SK-N-SH (cell line): ENCODE data around the gene PBXIP1. TPM values are rescaled to one million over a fixed set of nuclear protein-coding genes. Genes with fewer than 3 reads are reported as not detected.

Source experiments
- CTCF ChIA-PET: fragments of 300-600, 350-600 bp; formaldehyde crosslinking; extraction: SDS; loops from one replicate; lab custom pipeline; 2021; lab: Yijun Ruan, JAX
- POLR2A ChIA-PET: fragments of 350-600 bp; sonication (Branson Sonifier 250); formaldehyde crosslinking; extraction: SDS; loops from one replicate; lab custom pipeline; 2020; ENCODE audit warnings: antibody characterized with exemption, inconsistent platforms; lab: Yijun Ruan, JAX
- DNase-seq: peaks from one replicate; pipeline ENCODE4 v3.0.0; 2012
- H2AFZ ChIP-seq: fragments of 200-600 bp; sonication (generic); 2 replicates; pipeline ENCODE4 v1.8.1; 2016; ENCODE audit warnings: antibody characterized with exemption, mild to moderate bottlenecking, low read depth
- H3F3A ChIP-seq: fragments of 200-600 bp; sonication (generic); replicated peaks from 2 replicates; pipeline ENCODE3; 2016; ENCODE audit warnings: antibody characterized with exemption, mild to moderate bottlenecking; ENCODE audit not compliant: insufficient read depth
- H3K27ac ChIP-seq, 2 experiments: fragments of 200-500 bp in 1 of 2; fragments of 200-600 bp in 1 of 2; sonication (Bioruptor generic) in 1 of 2; sonication (generic), shearing (Covaris generic) in 1 of 2; 2 replicates each; pipeline versions ENCODE4 v1.5.1 to v1.6.1; 2014 to 2016; ENCODE audit warnings: low read depth in 2 of 2, inconsistent platforms in 1 of 2, low read length in 1 of 2, mild to moderate bottlenecking in 1 of 2, mixed read lengths in 1 of 2
- H3K27me3 ChIP-seq: fragments of 200-600 bp; sonication (generic), shearing (Covaris generic); 2 replicates; pipeline ENCODE4 v1.6.1; 2016; ENCODE audit warnings: mixed run types; ENCODE audit not compliant: insufficient read depth
- H3K36me3 ChIP-seq, 2 experiments: fragments of 200-500 bp in 1 of 2; fragments of 200-600 bp in 1 of 2; sonication (Bioruptor generic) in 1 of 2; sonication (generic) in 1 of 2; replicated peaks in 1 of 2; 2 replicates each; pipeline versions ENCODE3 to v1.5.1; 2014 to 2016; ENCODE audit warnings: low read length in 1 of 2, mild to moderate bottlenecking in 1 of 2; ENCODE audit not compliant: insufficient read depth in 2 of 2, control insufficient read depth in 1 of 2
- H3K4me1 ChIP-seq, 2 experiments: fragments of 200-500 bp in 1 of 2; fragments of 200-600 bp in 1 of 2; sonication (Bioruptor generic) in 1 of 2; sonication (generic), shearing (Covaris generic) in 1 of 2; 2 replicates each; pipeline versions ENCODE4 v1.5.1 to v1.6.1; 2014 to 2016; ENCODE audit warnings: low read depth in 1 of 2, low read length in 1 of 2, mixed run types in 1 of 2; ENCODE audit not compliant: insufficient read depth in 2 of 2, control insufficient read depth in 1 of 2
- H3K4me2 ChIP-seq: fragments of 200-600 bp; sonication (generic), shearing (Covaris generic); 2 replicates; pipeline ENCODE4 v1.6.1; 2017; ENCODE audit warnings: mixed run types
- H3K4me3 ChIP-seq, 2 experiments: fragments of 200-500 bp in 1 of 2; fragments of 200-600 bp in 1 of 2; sonication (Bioruptor generic) in 1 of 2; sonication (generic), shearing (Covaris generic) in 1 of 2; 2 replicates each; pipeline versions ENCODE4 v1.5.1 to v1.8.1; 2014 to 2016; ENCODE audit warnings: low read depth in 2 of 2, inconsistent platforms in 1 of 2, low read length in 1 of 2, mild to moderate bottlenecking in 1 of 2, mixed read lengths in 1 of 2, moderate library complexity in 1 of 2
- H3K79me2 ChIP-seq: fragments of 200-600 bp; sonication (generic); 2 replicates; pipeline ENCODE4 v1.8.1; 2017; ENCODE audit warnings: mild to moderate bottlenecking; ENCODE audit not compliant: insufficient read depth
- H3K9ac ChIP-seq: fragments of 200-600 bp; sonication (generic); 2 replicates; pipeline ENCODE4 v1.6.1; 2017; ENCODE audit warnings: mixed run types
- H3K9me2 ChIP-seq: fragments of 200-600 bp; sonication (generic); 2 replicates; pipeline ENCODE4 v1.6.1; 2017; ENCODE audit warnings: mixed run types
- H3K9me3 ChIP-seq: fragments of 200-600 bp; sonication (generic); 2 replicates; pipeline ENCODE4 v1.6.1; 2017; ENCODE audit warnings: mixed run types, mild to moderate bottlenecking, moderate library complexity
- H4K20me1 ChIP-seq: fragments of 200-600 bp; sonication (generic); 2 replicates; pipeline ENCODE4 v1.6.1; 2017; ENCODE audit warnings: mild to moderate bottlenecking, mixed run types; ENCODE audit not compliant: insufficient read depth
- CHD2 ChIP-seq: fragments of 150-350 bp; IDR thresholded peaks from 2 replicates; pipeline ENCODE4 v1.6.1; 2018; ENCODE audit warnings: low read length; ENCODE audit not compliant: partially characterized antibody
- EP300 ChIP-seq, 2 experiments: IDR thresholded peaks; 2 replicates each; pipeline versions ENCODE4 v1.4.0 to v1.6.1; 2012; ENCODE audit warnings: borderline replicate concordance in 1 of 2, low read depth in 1 of 2, low read length in 1 of 2
- EZH2phosphoT487 ChIP-seq: fragments of 200-600 bp; sonication (generic); IDR thresholded peaks from 2 replicates; pipeline ENCODE4 v1.6.1; 2017; ENCODE audit warnings: low read depth, mixed run types, mild to moderate bottlenecking, antibody characterized with exemption, moderate library complexity, borderline replicate concordance
- FOXJ3 ChIP-seq: sonication (generic); formaldehyde crosslinking; IDR thresholded peaks from 2 replicates; pipeline ENCODE4 v1.5.1; 2020; ENCODE audit warnings: mild to moderate bottlenecking, missing genetic modification reagents
- GABPA ChIP-seq: IDR thresholded peaks from 2 replicates; pipeline ENCODE4 v1.4.0; 2012; ENCODE audit warnings: low read depth, mild to moderate bottlenecking
- GATA2 ChIP-seq: sonication (generic); formaldehyde crosslinking; IDR thresholded peaks from 2 replicates; pipeline ENCODE4 v1.5.0; 2020; ENCODE audit warnings: mild to moderate bottlenecking, missing genetic modification reagents
- JUND ChIP-seq: IDR thresholded peaks from 2 replicates; pipeline ENCODE4 v1.4.0; 2012
- NFIC ChIP-seq: IDR thresholded peaks from 2 replicates; pipeline ENCODE4 v1.4.0; 2012; ENCODE audit warnings: borderline replicate concordance
- RAD21 ChIP-seq: IDR thresholded peaks from 2 replicates; pipeline ENCODE4 v1.6.1; 2012; ENCODE audit warnings: mild to moderate bottlenecking, low read length
- RCOR1 ChIP-seq: fragments of 150-350 bp; IDR thresholded peaks from 2 replicates; pipeline ENCODE4 v1.6.1; 2017; ENCODE audit warnings: antibody characterized with exemption, low read length
- REST ChIP-seq: IDR thresholded peaks from 2 replicates; pipeline ENCODE4 v1.6.1; 2012; ENCODE audit warnings: mild to moderate bottlenecking, low read depth, low read length, moderate library complexity
- RFX5 ChIP-seq: IDR thresholded peaks from 2 replicates; pipeline ENCODE4 v1.6.1; 2012; ENCODE audit warnings: mild to moderate bottlenecking, improper control_type of control experiment, low read length
- RXRA ChIP-seq: IDR thresholded peaks from 2 replicates; pipeline ENCODE4 v1.4.0; 2012; ENCODE audit warnings: low read depth, mild to moderate bottlenecking, borderline replicate concordance
- TCF12 ChIP-seq: IDR thresholded peaks from 2 replicates; pipeline ENCODE4 v1.4.0; 2012
- TEAD4 ChIP-seq: IDR thresholded peaks from 2 replicates; pipeline ENCODE4 v1.4.0; 2012; ENCODE audit warnings: mild to moderate bottlenecking, borderline replicate concordance; ENCODE audit not compliant: insufficient read depth
- YY1 ChIP-seq: IDR thresholded peaks from 2 replicates; pipeline ENCODE4 v1.4.0; 2012; ENCODE audit warnings: low read depth, mild to moderate bottlenecking
- ZBTB33 ChIP-seq: IDR thresholded peaks from 2 replicates; pipeline ENCODE4 v1.4.0; 2012; ENCODE audit warnings: low read depth, borderline replicate concordance
- WGBS: methylation state at CpG from one replicate; pipeline ENCODE4 v1.1.6; 2017; ENCODE audit warnings: low lambda C conversion rate; 5-methylcytosine and 5-hydroxymethylcytosine counted together
- polyA plus RNA-seq, 3 experiments: library from polyadenylated mRNA; depleted of rRNA; stranded (reverse); fragments of >200 nt; gene quantifications; 2 replicates each; pipeline ENCODE4 v1.2.3, GENCODE V29; 2012
- TF ChIP-seq, protein P1 (sequence below): fragments of 150-350 bp; IDR thresholded peaks from 2 replicates; pipeline ENCODE4 v1.6.1; 2017; ENCODE audit warnings: antibody characterized with exemption, low read length, low read depth, borderline replicate concordance
- TF ChIP-seq, protein P2 (sequence below): fragments of 200-600 bp; sonication (generic); IDR thresholded peaks from 2 replicates; pipeline ENCODE4 v1.6.1; 2017; ENCODE audit warnings: antibody characterized with exemption, mild to moderate bottlenecking, moderate library complexity
- TF ChIP-seq, protein P3 (sequence below): IDR thresholded peaks from 2 replicates; pipeline ENCODE4; 2012

The PBXIP1 gene
- polyA plus RNA-seq, 1 of the 3 experiments (the other 2 are of a cell fraction) = 55.9 TPM

DNA sequence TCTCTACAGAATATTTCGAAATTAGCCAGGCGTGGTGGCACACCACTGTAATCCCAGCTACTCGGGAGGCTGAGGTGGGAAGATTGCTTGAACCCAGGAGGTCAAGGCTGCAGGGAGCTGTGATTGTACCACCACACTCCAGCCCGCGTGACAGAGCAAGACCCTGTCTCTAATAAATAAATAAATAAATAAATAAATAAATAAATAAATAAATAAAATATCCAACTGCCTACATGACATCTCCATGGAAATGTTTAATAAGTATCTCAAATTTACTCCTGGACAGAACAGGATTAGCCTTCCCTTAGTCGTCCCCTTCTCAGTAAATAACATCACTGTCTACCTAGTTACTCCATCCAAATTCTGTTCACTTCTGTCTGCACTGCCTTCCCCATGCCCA is 56.9 kb downstream of the PBXIP1 start (continued):
- TF ChIP-seq, protein P1, sequence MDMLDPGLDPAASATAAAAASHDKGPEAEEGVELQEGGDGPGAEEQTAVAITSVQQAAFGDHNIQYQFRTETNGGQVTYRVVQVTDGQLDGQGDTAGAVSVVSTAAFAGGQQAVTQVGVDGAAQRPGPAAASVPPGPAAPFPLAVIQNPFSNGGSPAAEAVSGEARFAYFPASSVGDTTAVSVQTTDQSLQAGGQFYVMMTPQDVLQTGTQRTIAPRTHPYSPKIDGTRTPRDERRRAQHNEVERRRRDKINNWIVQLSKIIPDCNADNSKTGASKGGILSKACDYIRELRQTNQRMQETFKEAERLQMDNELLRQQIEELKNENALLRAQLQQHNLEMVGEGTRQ = no peak
- TF ChIP-seq EZH2phosphoT487 = no peak
- TF ChIP-seq GABPA = no peak
- TF ChIP-seq CHD2 = no peak
- TF ChIP-seq, protein P2, sequence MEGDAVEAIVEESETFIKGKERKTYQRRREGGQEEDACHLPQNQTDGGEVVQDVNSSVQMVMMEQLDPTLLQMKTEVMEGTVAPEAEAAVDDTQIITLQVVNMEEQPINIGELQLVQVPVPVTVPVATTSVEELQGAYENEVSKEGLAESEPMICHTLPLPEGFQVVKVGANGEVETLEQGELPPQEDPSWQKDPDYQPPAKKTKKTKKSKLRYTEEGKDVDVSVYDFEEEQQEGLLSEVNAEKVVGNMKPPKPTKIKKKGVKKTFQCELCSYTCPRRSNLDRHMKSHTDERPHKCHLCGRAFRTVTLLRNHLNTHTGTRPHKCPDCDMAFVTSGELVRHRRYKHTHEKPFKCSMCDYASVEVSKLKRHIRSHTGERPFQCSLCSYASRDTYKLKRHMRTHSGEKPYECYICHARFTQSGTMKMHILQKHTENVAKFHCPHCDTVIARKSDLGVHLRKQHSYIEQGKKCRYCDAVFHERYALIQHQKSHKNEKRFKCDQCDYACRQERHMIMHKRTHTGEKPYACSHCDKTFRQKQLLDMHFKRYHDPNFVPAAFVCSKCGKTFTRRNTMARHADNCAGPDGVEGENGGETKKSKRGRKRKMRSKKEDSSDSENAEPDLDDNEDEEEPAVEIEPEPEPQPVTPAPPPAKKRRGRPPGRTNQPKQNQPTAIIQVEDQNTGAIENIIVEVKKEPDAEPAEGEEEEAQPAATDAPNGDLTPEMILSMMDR = no peak
- no peak for TF ChIP-seq RAD21
- no peak for TF ChIP-seq RFX5
- no peak for TF ChIP-seq JUND
- TF ChIP-seq RXRA = no peak

DNA sequence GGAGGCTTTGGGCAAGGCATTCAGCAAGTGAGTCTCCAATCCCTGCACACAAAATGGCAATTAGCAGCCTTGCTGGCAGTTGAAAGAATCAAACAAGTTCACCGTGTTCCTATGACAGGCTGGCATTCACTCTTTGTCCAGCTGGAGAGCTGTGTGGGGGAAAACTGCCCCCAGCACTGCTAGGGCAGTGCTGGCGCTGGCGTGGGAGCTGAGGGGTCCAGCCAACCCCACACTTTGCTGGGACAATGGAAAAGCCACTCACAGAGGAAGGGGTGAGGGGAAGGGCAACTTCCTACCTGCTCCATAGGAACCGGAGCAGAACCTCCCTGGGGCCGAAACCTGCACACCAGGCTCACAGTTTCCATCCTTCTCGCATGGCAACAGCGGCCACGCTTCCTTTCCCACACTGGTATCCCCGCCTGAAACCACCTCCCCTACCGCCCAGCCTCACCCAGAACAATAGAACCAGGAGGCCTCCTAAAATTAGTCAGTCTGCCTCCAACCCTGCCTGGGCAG is 59.1 kb downstream of the PBXIP1 start:
- WGBS = 83% methylated on average over 7 of the region's 10 CpGs
- POLR2A ChIA-PET = no interaction called here
- H3K36me3 ChIP-seq = no peaks in the 10 kb centered on the region

More for the DNA sequence above, 59.1 kb downstream of the PBXIP1 start:
- H3K9ac ChIP-seq = no peak overlapping the region
- DNase-seq = no peak
- no peaks in the 10 kb centered on the region for H3K9me2 ChIP-seq
- H3K79me2 ChIP-seq = no peaks in the 10 kb centered on the region
- H3K4me1 ChIP-seq = peaks cover 0 to 9% of the 10 kb centered on the region in 2 experiments; a peak in 2 of 4 replicates
- peaks cover 3% of the 10 kb centered on the region for H3F3A ChIP-seq
- no peak overlapping the region for H3K4me2 ChIP-seq
- no peak overlapping the region for H3K4me3 ChIP-seq
- H3K9me3 ChIP-seq = no peaks in the 10 kb centered on the region
- H4K20me1 ChIP-seq = no peaks in the 10 kb centered on the region
- H3K27me3 ChIP-seq = peaks cover 12% of the 10 kb centered on the region
- TF ChIP-seq NFIC = no peak
- no peak for TF ChIP-seq TEAD4
- TF ChIP-seq EP300 (IDR thresholded peaks at IDR 0.05; ENCODE audit: borderline replicate concordance in 1 of 2, low read depth in 1 of 2, low read length in 1 of 2) = no peak
- TF ChIP-seq TCF12 = no peak
- no peak for TF ChIP-seq GATA2
- TF ChIP-seq ZBTB33 = no peak
- TF ChIP-seq CHD2 = no peak
- TF ChIP-seq, protein P3, sequence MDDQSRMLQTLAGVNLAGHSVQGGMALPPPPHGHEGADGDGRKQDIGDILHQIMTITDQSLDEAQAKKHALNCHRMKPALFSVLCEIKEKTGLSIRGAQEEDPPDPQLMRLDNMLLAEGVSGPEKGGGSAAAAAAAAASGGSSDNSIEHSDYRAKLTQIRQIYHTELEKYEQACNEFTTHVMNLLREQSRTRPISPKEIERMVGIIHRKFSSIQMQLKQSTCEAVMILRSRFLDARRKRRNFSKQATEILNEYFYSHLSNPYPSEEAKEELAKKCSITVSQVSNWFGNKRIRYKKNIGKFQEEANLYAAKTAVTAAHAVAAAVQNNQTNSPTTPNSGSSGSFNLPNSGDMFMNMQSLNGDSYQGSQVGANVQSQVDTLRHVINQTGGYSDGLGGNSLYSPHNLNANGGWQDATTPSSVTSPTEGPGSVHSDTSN = no peak
- TF ChIP-seq, protein P1 = no peak
- no peak for TF ChIP-seq YY1
- TF ChIP-seq FOXJ3 = no peak
- no peak for TF ChIP-seq REST
- TF ChIP-seq JUND = no peak
- TF ChIP-seq RCOR1 = no peak
- no peak for TF ChIP-seq RXRA
- H3K27ac ChIP-seq = no peak overlapping the region
- CTCF ChIA-PET = interaction anchor here (1.2 to 1.4 kb wide), 3 partner anchors 16 to 227 kb away, joined by 4 to 5 read pairs (median 4); no protein-coding TSS in a partner anchor
- H2AFZ ChIP-seq = no peak overlapping the region
